Ecto neural progenitor cell (in vitro differentiated cells): ENCODE data around the gene UCP1.
A peak's percentile ranks its signal among the peaks of the same experiment; 100 is the strongest.

Experiments used
- DNase-seq: peaks from one replicate; pipeline ENCODE4 v3.0.0-alpha.2; 2018; ENCODE audit warnings: low spot score

Gene UCP1

GRCh38 chr4:140568507-140569306, at the start of gene UCP1:
Gene UCP1, minus strand, starts transcription at chr4:140568961. Its CDS starts 232 bp downstream, at chr4:140568729.
- peak; percentile 74 for DNase-seq

- DNase-seq, result no peak
These were observed 48.9 kb upstream of the UCP1 start for GRCh38 chr4:140617499-140618248.

- no peak for DNase-seq
These were observed 46.7 kb upstream of the UCP1 start for GRCh38 chr4:140615451-140615850.

GRCh38 chr4:140612357-140612756, 43.6 kb upstream of the UCP1 start:
- no peak for DNase-seq

GRCh38 chr4:140611854-140612253, 43.1 kb upstream of the UCP1 start:
- no peak for DNase-seq

- no peak for DNase-seq
These were observed 41.0 kb upstream of the UCP1 start for GRCh38 chr4:140609548-140610425.

GRCh38 chr4:140607852-140608251, 39.1 kb upstream of the UCP1 start:
- no peak for DNase-seq

- no peak for DNase-seq
These were observed 35.8 kb upstream of the UCP1 start for GRCh38 chr4:140604544-140604943.

GRCh38 chr4:140603286-140603685, 34.5 kb upstream of the UCP1 start:
- no peak for DNase-seq

GRCh38 chr4:140602714-140603113, 34.0 kb upstream of the UCP1 start:
- no peak for DNase-seq

- DNase-seq, result no peak
These were observed 31.6 kb upstream of the UCP1 start for GRCh38 chr4:140600408-140600807.

GRCh38 chr4:140595065-140595464, 26.3 kb upstream of the UCP1 start:
- no peak for DNase-seq

- no peak for DNase-seq
These were observed 15.7 kb upstream of the UCP1 start for GRCh38 chr4:140584439-140584838.

- DNase-seq, result no peak
These were observed 12.3 kb upstream of the UCP1 start for GRCh38 chr4:140581078-140581477.

GRCh38 chr4:140579278-140579677, 10.5 kb upstream of the UCP1 start:
- DNase-seq, result no peak

GRCh38 chr4:140575489-140575888, 6.7 kb upstream of the UCP1 start:
- no peak for DNase-seq

GRCh38 chr4:140571620-140572019, 2.9 kb upstream of the UCP1 start:
- no peak for DNase-seq

- no peak for DNase-seq
These were observed 512 bp upstream of the UCP1 start for GRCh38 chr4:140569307-140569638.

GRCh38 chr4:140559696-140560095, 9.1 kb downstream of the UCP1 start:
- no peak for DNase-seq

GRCh38 chr4:140557831-140558435, 10.8 kb downstream of the UCP1 start:
- DNase-seq, result no peak

- no peak for DNase-seq
These were observed 12.2 kb downstream of the UCP1 start for GRCh38 chr4:140556372-140557085.
